GM23338 (cell line): ENCODE measurements around the gene SNRPD3. TPM values are rescaled to one million over a fixed set of nuclear protein-coding genes. Genes with fewer than 3 reads are reported as not detected.

Experiments
- ATAC-seq: fragments of 200-7000 bp; cut with Tn5 transposase; 3 replicates; pipeline ENCODE4 v1.9.1; 2020
- DNase-seq: peaks from one replicate; pipeline ENCODE4 v3.0.0-alpha.2; 2015; ENCODE audit warnings: low spot score
- H2AFZ ChIP-seq: fragments of 200-600 bp; sonication (generic); 2 replicates; pipeline ENCODE4 v1.8.0; 2016; ENCODE audit warnings: antibody characterized with exemption, mild to moderate bottlenecking, moderate library complexity
- H3F3A ChIP-seq: fragments of 200-600 bp; sonication (generic); replicated peaks from 2 replicates; pipeline ENCODE4 v1.8.0; 2017; ENCODE audit warnings: antibody characterized with exemption, mixed run types, low read depth
- H3K27ac ChIP-seq: fragments of 200-600 bp; sonication (generic); 2 replicates; pipeline ENCODE4 v1.6.1; 2016; ENCODE audit warnings: low read depth
- H3K27me3 ChIP-seq: fragments of 200-600 bp; sonication (generic); 2 replicates; pipeline ENCODE4 v1.8.0; 2016; ENCODE audit warnings: mild to moderate bottlenecking, mixed run types, moderate library complexity; ENCODE audit not compliant: insufficient read depth
- H3K36me3 ChIP-seq: fragments of 200-600 bp; sonication (generic); 2 replicates; pipeline ENCODE4 v1.8.0; 2016; ENCODE audit warnings: mild to moderate bottlenecking; ENCODE audit not compliant: insufficient read depth
- H3K4me1 ChIP-seq: fragments of 200-600 bp; sonication (generic); 2 replicates; pipeline ENCODE4 v1.8.0; 2016; ENCODE audit warnings: mild to moderate bottlenecking, moderate library complexity; ENCODE audit not compliant: insufficient read depth
- H3K4me2 ChIP-seq: fragments of 200-600 bp; sonication (generic); 2 replicates; pipeline ENCODE4 v1.7.1; 2017; ENCODE audit warnings: mixed run types
- H3K4me3 ChIP-seq: fragments of 200-600 bp; sonication (generic); 2 replicates; pipeline ENCODE4 v1.6.1; 2016; ENCODE audit warnings: mixed run types
- H3K79me2 ChIP-seq: fragments of 200-600 bp; sonication (generic); replicated peaks from 2 replicates; pipeline ENCODE4 v1.8.0; 2017; ENCODE audit warnings: mild to moderate bottlenecking; ENCODE audit not compliant: insufficient read depth
- H3K9me2 ChIP-seq: fragments of 200-600 bp; sonication (generic); 2 replicates; pipeline ENCODE4 v1.8.0; 2017; ENCODE audit not compliant: insufficient read depth
- H4K20me1 ChIP-seq: fragments of 200-600 bp; sonication (generic); replicated peaks from 2 replicates; pipeline ENCODE4 v1.8.0; 2017; ENCODE audit warnings: mild to moderate bottlenecking; ENCODE audit not compliant: insufficient read depth
- H3K27ac Mint-ChIP-seq: 2 replicates; pipeline ENCODE4 v1.8.0; 2020; ENCODE audit warnings: inconsistent platforms, mild to moderate bottlenecking, moderate library complexity, mixed read lengths
- H3K27me3 Mint-ChIP-seq: 3 replicates; pipeline ENCODE4 v1.8.0; 2022; ENCODE audit warnings: low read depth, mild to moderate bottlenecking, moderate library complexity, mixed read lengths, inconsistent platforms; ENCODE audit not compliant: insufficient read depth, poor library complexity
- H3K36me3 Mint-ChIP-seq: 3 replicates; pipeline ENCODE4 v1.8.0; 2021; ENCODE audit warnings: low read depth, mild to moderate bottlenecking, inconsistent platforms, moderate library complexity, mixed read lengths
- H3K4me1 Mint-ChIP-seq: 3 replicates; pipeline ENCODE4 v1.8.0; 2020; ENCODE audit warnings: mild to moderate bottlenecking, inconsistent platforms, mixed read lengths
- H3K4me3 Mint-ChIP-seq: 3 replicates; pipeline ENCODE4 v1.8.0; 2021; ENCODE audit warnings: moderate library complexity, mild to moderate bottlenecking, inconsistent platforms, mixed read lengths
- H3K9me3 Mint-ChIP-seq: 3 replicates; pipeline ENCODE4 v1.8.0; 2020; ENCODE audit warnings: moderate library complexity, mild to moderate bottlenecking, inconsistent platforms, mixed read lengths
- EZH2phosphoT487 ChIP-seq: fragments of 200-600 bp; sonication (generic); IDR thresholded peaks from one replicate; pipeline ENCODE4 v1.8.1; 2018; ENCODE audit warnings: antibody characterized with exemption; ENCODE audit not compliant: unreplicated experiment
- REST ChIP-seq: IDR thresholded peaks from one replicate; pipeline ENCODE4 v1.6.1; 2018; ENCODE audit warnings: antibody characterized with exemption; ENCODE audit not compliant: unreplicated experiment
- STAT1 ChIP-seq: IDR thresholded peaks from one replicate; pipeline ENCODE4 v1.6.1; 2016; ENCODE audit warnings: antibody characterized with exemption; ENCODE audit not compliant: unreplicated experiment
- ZNF114 ChIP-seq: fragments of 250-450 bp; sonication (Bioruptor Pico); IDR thresholded peaks from 2 replicates; pipeline ENCODE4 v1.5.0; 2020; ENCODE audit warnings: mild to moderate bottlenecking, moderate library complexity
- ZNF462 ChIP-seq: fragments of 250-450 bp; sonication (Bioruptor Pico); IDR thresholded peaks from 2 replicates; pipeline ENCODE4 v1.5.0; 2020; ENCODE audit warnings: mild to moderate bottlenecking, moderate library complexity
- polyA plus RNA-seq: library from polyadenylated mRNA; unstranded; fragments of >200 nt; fragmentation: Nextera tagmentation; extraction: Ambion mirVana; gene quantifications from 2 replicates; pipeline ENCODE4 v1.2.1, GENCODE V29; 2016
- total RNA-seq: library from RNA; depleted of rRNA; stranded (reverse); fragments of >200 nt; shearing (Covaris generic); gene quantifications from 2 replicates; pipeline ENCODE4 v1.2.3, GENCODE V29; 2014

SNRPD3 gene
- total and polyA plus RNA-seq, 2 experiments from 2014 or later: 314 to 375 TPM

- TF ChIP-seq STAT1: no peak
- TF ChIP-seq ZNF114 (CRISPR knock-in tag): no peak
- no peak for TF ChIP-seq ZNF462 (CRISPR knock-in tag)
Measured at GRCh38 chr22:24512043-24512442, 43.8 kb upstream of the SNRPD3 start (continued).

- no peak overlapping the region for H2AFZ ChIP-seq
- H3F3A ChIP-seq: no peaks in the 10 kb centered on the region
- Mint-ChIP-seq H3K4me1 (peaks cover 15% of the 10 kb centered on the region), H3K9me3 (no peaks in the 10 kb centered on the region), H3K27me3 (peaks cover 14% of the 10 kb centered on the region), H3K4me3 (no peak overlapping the region), H3K36me3 (no peaks in the 10 kb centered on the region), H3K27ac (no peak overlapping the region)
- no peak for ATAC-seq
- no peak overlapping the region for H3K4me2 ChIP-seq
- H3K27ac ChIP-seq: no peak overlapping the region
- H3K27me3 ChIP-seq: no peaks in the 10 kb centered on the region
- H3K9me2 ChIP-seq: 0 out of 2 replicates have a peak, but pooled peaks cover 3% of the 10 kb centered on the region
- no peak for DNase-seq
- H3K79me2 ChIP-seq: no peaks in the 10 kb centered on the region
- H4K20me1 ChIP-seq: no peaks in the 10 kb centered on the region
- peaks cover 20% of the 10 kb centered on the region; the same call in 1 of the 2 replicates for H3K4me1 ChIP-seq
- no peak overlapping the region for H3K4me3 ChIP-seq
- no peaks in the 10 kb centered on the region for H3K36me3 ChIP-seq
- TF ChIP-seq EZH2phosphoT487 (no peak), REST (no peak), STAT1 (no peak)
Measured at GRCh38 chr22:24513378-24514240, 42.2 kb upstream of the SNRPD3 start.
